ENCODE results near the gene COPRS. TPM values are rescaled to one million over a fixed set of nuclear protein-coding genes. Genes with fewer than 3 reads are reported as not detected.
A peak's percentile ranks its signal among the peaks of the same experiment; 100 is the strongest.
"Not testable (repeated sequence)": the region's sequence is repeated elsewhere in the genome, so short reads cannot be mapped to it uniquely, and the experiment has no call there.

Gene COPRS
- total RNA-seq, 1 donor from 2014 or later = 24.3 TPM

DNA sequence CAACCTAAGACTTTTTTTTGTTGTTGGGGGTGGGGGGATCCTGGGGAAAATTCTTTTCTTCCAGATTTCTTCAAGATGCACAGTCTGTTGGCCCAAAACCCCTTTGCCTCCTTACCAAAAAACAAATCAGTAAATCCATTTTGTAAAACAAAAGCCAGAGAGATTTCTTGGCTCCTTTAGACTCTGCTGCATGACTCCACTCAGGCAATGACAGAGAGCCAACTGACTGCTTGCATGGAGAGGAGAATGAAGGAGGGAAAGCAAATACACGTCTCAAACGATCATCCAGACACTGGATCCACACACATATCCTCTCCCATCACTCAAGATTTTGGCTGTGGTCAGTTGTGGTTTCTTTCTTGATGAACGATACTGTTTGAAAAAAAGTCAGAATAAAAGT lies 13.8 kb downstream of the COPRS start:
- no peak for DNase-seq (ENCODE audit: low spot score)

DNA sequence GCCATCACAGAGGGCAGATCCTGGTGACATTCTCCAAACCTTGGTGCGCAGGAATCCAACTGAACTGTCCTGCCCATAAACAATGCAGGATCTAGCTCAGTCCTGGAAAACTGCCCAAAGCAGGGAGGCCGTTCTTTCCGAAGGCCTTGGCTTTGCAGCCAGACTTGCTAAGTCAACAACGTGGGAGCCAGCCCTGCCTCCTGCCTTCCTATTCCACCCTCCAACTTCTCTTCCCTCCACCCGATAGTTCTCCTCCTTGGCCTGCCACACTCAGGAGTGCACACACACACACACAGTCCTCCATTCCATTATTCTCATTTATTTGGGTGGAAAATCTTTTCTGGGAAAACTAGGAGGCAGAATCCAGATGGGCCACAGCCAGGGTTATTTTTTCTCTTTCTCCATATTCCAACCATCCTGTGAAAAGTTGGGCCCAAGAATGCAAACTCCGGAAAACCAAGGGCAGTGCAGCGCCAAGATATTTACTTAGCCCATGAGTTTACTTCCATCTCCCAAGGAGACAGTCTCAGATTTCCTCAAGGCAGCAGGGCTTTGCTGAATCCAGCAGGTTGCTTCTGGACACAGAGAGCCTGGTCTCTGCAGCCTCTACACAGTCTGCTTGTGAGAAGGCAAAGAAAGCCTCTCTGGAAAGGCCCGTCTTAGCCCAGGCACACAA lies 15.8 kb downstream of the COPRS start:
- peak; percentile 63 for DNase-seq (ENCODE audit: low spot score)

GRCh38 chr17:31842195-31843069 lies 16.6 kb downstream of the COPRS start:
- peak; percentile 74 for DNase-seq (ENCODE audit: low spot score)

DNA sequence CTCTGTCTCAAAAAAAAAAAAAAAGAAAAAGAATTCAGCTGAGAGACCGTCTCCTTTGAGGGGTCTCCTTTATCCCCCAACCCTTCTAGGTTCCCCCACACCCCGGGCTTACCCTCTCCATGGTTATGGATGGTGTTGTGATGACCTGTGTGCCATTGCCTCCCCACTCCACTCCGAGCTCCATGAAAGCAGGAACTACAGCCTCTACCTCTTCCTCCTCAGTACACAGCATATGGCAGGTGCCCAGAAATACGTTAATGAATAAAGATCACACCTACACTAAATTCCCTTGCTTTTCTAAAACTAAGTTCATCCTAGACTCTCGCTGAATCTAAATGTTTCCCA lies 17.2 kb downstream of the COPRS start:
- DNase-seq (ENCODE audit: low spot score) = no peak

GRCh38 chr17:31838636-31839225 lies 20.3 kb downstream of the COPRS start:
- DNase-seq (ENCODE audit: low spot score) = no peak

DNA sequence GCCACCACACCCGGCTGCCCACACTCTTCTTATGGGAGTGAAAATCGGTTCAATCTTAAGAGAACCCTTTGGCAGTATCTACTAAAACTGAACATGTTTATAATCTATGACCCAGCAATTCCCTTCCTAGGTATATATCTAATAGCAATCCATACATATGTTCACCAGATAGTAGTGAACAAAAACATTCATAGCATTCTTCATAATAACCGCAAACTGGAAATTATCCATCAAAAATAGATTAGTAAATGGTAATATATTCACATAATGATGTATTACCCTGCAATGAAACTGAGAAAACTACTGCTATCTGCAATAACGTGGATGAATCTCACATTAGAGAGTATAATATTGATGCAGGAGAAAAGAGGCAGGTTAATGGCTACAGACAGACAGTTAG lies 23.1 kb downstream of the COPRS start:
- no peak for DNase-seq (ENCODE audit: low spot score)

- DNase-seq (ENCODE audit: low spot score) = no peak
These were observed 24.6 kb downstream of the COPRS start for GRCh38 chr17:31834448-31834847.

DNA sequence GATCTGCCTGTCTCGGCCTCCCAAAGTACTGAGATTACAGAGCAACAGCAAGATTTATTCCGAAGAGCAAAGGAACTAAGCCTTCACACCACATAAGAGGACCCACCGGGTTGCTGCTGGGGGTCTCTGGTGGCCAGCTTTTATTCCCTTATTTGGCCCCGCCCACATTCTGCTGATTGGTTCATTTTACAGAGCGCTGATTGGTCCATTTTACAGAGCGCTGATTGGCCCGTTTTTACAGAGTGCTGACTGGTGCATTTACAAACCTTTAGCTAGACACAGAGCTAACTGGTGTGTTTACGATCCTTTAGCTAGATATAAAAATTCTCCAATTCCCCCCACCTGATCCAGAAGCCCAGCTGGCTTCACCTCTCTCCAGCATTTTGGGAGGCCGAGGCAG lies 26.3 kb downstream of the COPRS start:
- no peak for DNase-seq (ENCODE audit: low spot score)

DNA sequence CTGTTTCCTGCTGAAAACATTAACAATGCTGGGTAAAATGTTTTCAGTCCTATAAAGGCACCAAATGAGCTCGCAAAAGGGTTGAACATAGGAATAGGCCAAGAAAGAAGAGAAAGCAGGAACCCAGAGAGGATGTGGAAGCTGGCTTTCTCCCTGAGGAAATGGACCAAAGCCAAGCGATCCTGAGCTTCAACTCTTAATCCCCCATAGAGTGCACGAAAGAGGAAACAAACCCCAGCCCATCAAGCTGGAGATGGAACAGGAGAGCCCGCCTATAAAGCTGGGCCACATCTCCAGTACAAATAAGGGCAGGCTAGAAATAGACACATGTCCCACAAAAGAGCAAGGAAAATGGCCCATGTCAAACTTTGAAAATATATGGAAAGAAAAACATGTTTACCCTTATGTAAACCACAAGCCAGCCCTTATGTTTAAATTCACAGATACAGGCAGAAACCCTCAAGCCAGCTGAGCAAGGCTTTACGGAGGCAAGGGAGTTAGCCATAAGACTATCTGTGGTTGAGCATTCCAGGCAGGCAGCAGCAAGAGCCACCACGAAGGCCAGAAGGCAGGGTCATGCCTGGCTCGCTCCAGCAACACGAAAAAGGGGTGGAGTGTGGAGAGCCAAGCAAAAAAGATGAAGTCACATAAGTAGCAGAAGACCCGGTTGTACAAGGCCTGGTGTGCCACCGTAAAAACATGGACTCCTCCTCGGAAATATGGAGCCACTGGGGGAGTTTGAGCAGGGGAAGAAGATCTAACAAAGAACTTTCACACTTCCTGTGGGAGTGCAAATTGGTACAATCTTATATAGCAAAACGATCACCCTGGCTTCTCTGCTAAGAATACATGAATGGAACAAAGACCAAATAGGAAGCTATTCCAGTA lies 27.8 kb downstream of the COPRS start:
- DNase-seq (ENCODE audit: low spot score) = no peak

GRCh38 chr17:31829649-31830048 lies 29.4 kb downstream of the COPRS start:
- no peak for DNase-seq (ENCODE audit: low spot score)

DNA sequence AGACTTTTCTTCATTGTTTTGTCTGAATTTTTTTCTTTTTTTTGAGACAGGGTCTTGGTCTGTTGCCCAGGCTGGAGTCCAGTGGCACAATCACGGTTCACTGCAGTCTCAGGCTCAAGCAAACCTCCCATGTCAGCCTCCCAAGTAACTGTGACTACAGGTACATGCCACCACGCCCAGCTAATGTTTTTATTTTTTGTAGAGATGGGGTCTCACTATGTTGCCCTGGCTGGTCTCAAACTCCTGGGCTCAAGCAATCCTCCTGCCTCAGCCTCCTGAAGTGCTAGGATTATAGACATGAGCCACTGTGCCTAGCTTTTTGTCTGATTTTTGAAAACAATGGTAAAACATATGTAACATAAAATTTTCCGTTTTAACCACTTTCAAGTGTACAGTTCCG lies 30.1 kb downstream of the COPRS start:
- DNase-seq (ENCODE audit: low spot score) = not testable (repeated sequence)

GRCh38 chr17:31825961-31826691 lies 32.9 kb downstream of the COPRS start:
- DNase-seq (ENCODE audit: low spot score) = no peak

- DNase-seq (ENCODE audit: low spot score) = no peak
These were observed 34.2 kb downstream of the COPRS start for GRCh38 chr17:31824766-31825360.

- DNase-seq (ENCODE audit: low spot score) = no peak
These were observed 36.0 kb downstream of the COPRS start for GRCh38 chr17:31823014-31823413.

DNA sequence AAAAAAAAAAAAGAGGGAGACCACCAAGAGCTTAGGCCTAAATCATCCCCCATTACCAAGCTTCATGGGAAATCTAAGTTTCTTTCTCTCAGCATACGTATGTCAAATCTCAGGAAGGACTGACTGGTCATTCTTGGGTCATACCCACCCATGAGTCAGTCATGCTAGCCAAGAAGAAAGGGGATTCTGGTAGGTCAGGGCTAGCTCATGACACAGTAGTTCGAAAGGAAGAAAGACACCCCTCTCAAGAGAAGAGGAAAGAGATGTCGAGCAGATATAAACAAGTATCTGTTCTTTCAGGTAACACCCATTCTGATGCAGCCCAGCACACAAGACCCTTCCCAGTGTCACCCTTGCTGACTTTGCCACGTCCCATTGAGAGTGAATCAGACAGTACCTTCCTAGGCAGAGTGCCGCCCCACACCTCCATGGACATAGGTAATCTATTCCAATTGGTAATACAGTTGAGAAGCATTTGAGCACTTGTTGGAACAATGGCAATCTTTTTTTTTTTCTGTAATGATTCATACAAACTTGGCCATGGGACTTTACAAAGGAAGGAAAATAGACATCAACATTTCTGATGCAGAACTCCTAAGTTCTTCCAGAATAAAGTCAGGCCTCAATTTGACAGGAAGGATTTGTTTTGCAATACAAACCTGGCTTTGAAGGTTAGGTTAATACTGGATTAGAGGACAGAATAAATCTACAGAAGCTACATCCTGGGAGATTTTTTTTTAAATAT lies 38.2 kb downstream of the COPRS start:
- no peak for DNase-seq (ENCODE audit: low spot score)

- DNase-seq (ENCODE audit: low spot score) = no peak
These were observed 39.5 kb downstream of the COPRS start for GRCh38 chr17:31819578-31819977.

DNA sequence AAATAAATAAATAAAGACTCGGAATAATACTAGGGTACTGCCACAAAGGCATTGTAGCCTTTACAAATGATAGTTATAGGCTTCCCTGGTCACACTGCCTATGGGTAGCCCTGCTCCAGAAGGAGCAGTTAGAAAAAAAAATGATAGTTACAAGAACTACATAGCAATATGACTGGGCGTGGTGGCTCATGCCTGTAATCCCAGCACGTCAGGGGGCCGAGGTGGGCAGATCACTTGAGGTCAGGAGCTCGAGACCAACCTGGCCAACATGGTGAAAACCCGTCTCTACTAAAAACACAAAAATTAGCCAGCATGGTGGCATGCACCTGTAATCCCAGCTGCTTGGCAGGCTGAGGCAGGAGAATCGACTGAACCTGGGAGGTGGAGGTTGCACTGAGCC lies 40.2 kb downstream of the COPRS start:
- not testable (repeated sequence) for DNase-seq (ENCODE audit: low spot score)

GRCh38 chr17:31815212-31815730 lies 43.8 kb downstream of the COPRS start:
- no peak for DNase-seq (ENCODE audit: low spot score)

DNA sequence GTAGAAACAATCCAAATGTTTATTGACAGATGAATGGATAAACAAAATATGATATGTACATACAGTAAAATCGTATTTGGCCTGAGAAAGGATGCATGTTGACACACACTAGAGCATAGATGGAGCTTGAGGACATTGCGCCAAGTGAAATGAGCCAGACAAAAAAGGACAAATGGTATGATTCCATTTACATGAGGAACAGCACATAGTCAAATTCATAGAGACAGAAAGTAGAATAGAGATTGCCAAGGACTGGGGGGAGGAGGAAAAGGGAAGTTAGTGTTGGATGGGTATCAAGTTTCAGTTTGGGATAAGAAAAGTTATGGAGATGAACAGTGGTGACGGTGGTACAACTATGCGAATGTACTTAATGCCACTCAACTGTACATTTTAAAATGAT lies 47.9 kb downstream of the COPRS start:
- DNase-seq (ENCODE audit: low spot score) = no peak

- DNase-seq (ENCODE audit: low spot score) = not testable (repeated sequence)
These were observed 49.2 kb downstream of the COPRS start for GRCh38 chr17:31809876-31810275.

Measured in ureter (tissue), 1 donor.